Lower lobe of right lung (tissue), 2 donors: ENCODE measurements around the gene ZNF500. TPM values are rescaled to one million over a fixed set of nuclear protein-coding genes. Genes with fewer than 3 reads are reported as not detected.

Experiments used
- ATAC-seq, 2 donors: fragments of 200-7000 bp; cut with Tn5 transposase; one replicate each; pipeline ENCODE4 v1.9.1; 2020 to 2022; ENCODE audit warnings: mild to moderate bottlenecking in 2 of 2, moderate library complexity in 2 of 2
- DNase-seq: peaks from one replicate; pipeline ENCODE4 v3.0.0-alpha.2; 2020
- H3K27ac ChIP-seq: fragments of 200-600 bp; one replicate; pipeline ENCODE4 v1.8.0; 2022
- H3K27me3 ChIP-seq: fragments of 200-600 bp; one replicate; pipeline ENCODE4 v1.8.0; 2022; ENCODE audit warnings: low read depth
- H3K36me3 ChIP-seq: fragments of 200-600 bp; one replicate; pipeline ENCODE4 v1.8.0; 2022; ENCODE audit warnings: mild to moderate bottlenecking
- H3K4me1 ChIP-seq: fragments of 200-600 bp; one replicate; pipeline ENCODE4 v1.8.0; 2022
- H3K4me3 ChIP-seq: fragments of 200-600 bp; one replicate; pipeline ENCODE4 v1.8.0; 2022; ENCODE audit warnings: mild to moderate bottlenecking
- H3K9me3 ChIP-seq: fragments of 200-600 bp; one replicate; pipeline ENCODE4 v1.8.0; 2022
- intact Hi-C: fragments of 100-400 bp; cut with DNase I; formaldehyde crosslinking; loops from one replicate; pipeline ENCODE4 v1.11.0; 2022
- long read RNA-seq: library from polyadenylated mRNA; unstranded; transcript quantifications from one replicate; pipeline ENCODE4 v2.0.0, GENCODE V29; 2021
- total RNA-seq: library from RNA; stranded (reverse); fragmentation: NEBNext Ultra II Directional; extraction: Animal tissue kit (Norgen Biotek cat#: 25700); gene quantifications from one replicate; pipeline ENCODE4 v1.2.1, GENCODE V29; 2021
- TF ChIP-seq, protein P1 (sequence below): fragments of 200-600 bp; IDR thresholded peaks from one replicate; pipeline ENCODE4 v1.8.0; 2022; ENCODE audit warnings: antibody characterized with exemption, mild to moderate bottlenecking
- donor health status: DM: no; HTN: yes; CAD: no; lungs with severe emphysema.

Gene ZNF500
- 13.4 TPM for total RNA-seq
- long read RNA-seq, full-length matches to known transcripts: 10 of 13 reads
- long read RNA-seq, partial matches to known transcripts: 1 of 13 reads
- long read RNA-seq, other reads (novel, unspliced or antisense): 2 of 13 reads

DNA sequence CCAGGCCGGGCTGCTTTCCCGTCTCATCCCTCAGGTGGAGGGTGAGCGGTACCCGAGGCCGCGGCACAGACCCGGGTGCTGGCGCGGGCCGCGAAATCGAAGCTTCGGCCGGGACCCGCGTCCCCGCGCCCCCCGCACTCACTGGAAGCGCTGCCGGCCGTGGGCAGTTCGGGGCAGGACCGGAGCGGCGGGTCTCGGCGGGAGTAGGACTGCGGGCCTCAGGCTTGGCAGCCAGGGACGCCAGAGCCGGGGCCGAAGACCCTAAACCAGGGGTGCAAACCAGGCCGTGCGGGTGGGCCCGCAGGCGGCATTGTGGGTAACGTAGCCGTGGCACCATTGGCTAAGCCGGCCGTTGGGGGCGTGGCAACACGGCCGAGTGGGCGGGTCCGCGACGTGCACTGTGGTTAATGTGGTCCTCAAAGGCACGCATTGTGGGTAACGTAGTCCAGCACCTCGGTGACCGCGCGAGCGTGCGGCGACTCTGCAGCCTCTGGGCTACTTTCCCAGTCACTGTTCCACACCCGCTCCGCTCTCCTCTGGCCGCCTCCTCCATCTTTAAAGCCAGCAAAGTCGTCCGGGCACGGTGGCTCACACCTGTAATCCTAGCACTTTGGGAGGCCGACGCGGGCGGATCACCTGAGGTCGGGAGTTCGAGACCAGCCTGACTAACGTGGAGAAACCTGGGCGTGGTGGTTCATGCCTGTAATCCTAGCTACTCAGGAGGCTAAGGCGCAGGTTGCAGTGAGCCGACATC, at the start of gene ZNF500:
TSS of gene ZNF500 (minus strand) at position 288 of the 754 bp plus-strand sequence. CDS start 1,184 bp downstream, outside the sequence.
- TF ChIP-seq, protein P1, sequence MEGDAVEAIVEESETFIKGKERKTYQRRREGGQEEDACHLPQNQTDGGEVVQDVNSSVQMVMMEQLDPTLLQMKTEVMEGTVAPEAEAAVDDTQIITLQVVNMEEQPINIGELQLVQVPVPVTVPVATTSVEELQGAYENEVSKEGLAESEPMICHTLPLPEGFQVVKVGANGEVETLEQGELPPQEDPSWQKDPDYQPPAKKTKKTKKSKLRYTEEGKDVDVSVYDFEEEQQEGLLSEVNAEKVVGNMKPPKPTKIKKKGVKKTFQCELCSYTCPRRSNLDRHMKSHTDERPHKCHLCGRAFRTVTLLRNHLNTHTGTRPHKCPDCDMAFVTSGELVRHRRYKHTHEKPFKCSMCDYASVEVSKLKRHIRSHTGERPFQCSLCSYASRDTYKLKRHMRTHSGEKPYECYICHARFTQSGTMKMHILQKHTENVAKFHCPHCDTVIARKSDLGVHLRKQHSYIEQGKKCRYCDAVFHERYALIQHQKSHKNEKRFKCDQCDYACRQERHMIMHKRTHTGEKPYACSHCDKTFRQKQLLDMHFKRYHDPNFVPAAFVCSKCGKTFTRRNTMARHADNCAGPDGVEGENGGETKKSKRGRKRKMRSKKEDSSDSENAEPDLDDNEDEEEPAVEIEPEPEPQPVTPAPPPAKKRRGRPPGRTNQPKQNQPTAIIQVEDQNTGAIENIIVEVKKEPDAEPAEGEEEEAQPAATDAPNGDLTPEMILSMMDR: no peak
- H3K27me3 ChIP-seq: no peaks in the 10 kb centered on the region
- peak; percentile 99 for DNase-seq
- H3K4me1 ChIP-seq: peaks cover 34% of the 10 kb centered on the region
- no peaks in the 10 kb centered on the region for H3K9me3 ChIP-seq
- peak within 1 kb of the TSS; percentile 96 for H3K4me3 ChIP-seq
- peak; percentile 96 for ATAC-seq
- intact Hi-C loops: no loop called here
- H3K36me3 ChIP-seq: peaks cover 32% of the 10 kb centered on the region
- H3K27ac ChIP-seq: peak within 1 kb of the TSS; percentile 92

DNA sequence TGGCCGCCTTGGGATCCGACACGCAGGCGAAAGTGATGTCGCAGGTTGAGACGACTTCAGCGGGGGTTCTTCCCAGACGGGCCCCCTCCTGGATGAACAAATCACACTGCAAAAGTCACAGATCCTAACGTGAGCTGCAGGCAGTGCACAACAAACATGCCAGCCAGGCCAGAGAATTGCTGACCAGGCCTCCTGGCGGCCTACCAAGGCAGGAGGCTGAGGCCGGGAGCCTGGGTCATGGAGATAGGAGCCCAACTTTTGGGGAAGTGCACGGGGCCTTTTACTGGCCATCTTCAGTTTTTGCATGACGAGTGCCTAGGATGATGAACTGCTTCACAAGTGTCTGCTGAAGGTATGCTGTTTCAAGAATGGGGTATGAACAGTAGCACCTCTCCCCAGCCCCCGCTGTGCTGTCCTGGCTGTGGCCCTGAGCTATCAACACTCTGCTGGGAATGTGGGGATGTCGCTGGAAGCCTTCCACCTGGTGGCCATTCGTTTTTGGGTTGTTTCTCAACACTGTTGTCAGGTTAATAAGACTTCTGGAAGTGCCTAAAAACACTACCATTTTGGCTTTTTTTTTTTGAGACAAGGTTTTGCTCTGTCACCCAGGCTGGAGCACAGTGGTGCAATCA, 47.7 kb upstream of the ZNF500 start:
- intact Hi-C loops: no loop called here
- H3K27ac ChIP-seq: no peak overlapping the region
- DNase-seq: no peak

DNA sequence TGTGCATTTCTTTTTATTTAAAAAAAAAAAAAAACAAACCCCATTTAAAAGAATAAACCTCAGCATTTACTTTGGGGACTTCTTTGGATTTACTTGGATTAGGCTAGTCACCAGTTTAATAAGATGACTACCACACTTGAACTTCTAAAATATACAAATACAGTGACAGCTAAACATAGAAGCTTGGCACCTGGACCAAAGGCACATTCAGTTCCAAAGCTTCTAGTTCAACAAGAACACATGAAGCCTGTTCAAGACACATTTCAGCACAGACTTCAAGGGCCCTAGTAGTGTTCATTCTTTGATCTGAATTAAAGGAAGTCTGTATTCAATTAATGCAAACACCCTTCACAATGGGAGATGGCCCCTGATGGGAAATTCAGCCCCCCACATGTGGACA, 47.1 kb upstream of the ZNF500 start:
- no peaks in the 10 kb centered on the region for H3K9me3 ChIP-seq
- H3K4me3 ChIP-seq: no peak overlapping the region
- no peaks in the 10 kb centered on the region for H3K4me1 ChIP-seq
- no peaks in the 10 kb centered on the region for H3K27me3 ChIP-seq
- no peak for DNase-seq
- H3K36me3 ChIP-seq: peaks cover 100% of the 10 kb centered on the region
- H3K27ac ChIP-seq: no peak overlapping the region
- intact Hi-C loops: no loop called here
- TF ChIP-seq, protein P1: no peak
- no peak for ATAC-seq

More for the DNA sequence above, 47.7 kb upstream of the ZNF500 start:
- H3K9me3 ChIP-seq: no peaks in the 10 kb centered on the region
- TF ChIP-seq, protein P1: no peak
- no peaks in the 10 kb centered on the region for H3K4me1 ChIP-seq
- peaks cover 100% of the 10 kb centered on the region for H3K36me3 ChIP-seq
- H3K27me3 ChIP-seq: no peaks in the 10 kb centered on the region
- H3K4me3 ChIP-seq: no peak overlapping the region
- no peak for ATAC-seq

DNA sequence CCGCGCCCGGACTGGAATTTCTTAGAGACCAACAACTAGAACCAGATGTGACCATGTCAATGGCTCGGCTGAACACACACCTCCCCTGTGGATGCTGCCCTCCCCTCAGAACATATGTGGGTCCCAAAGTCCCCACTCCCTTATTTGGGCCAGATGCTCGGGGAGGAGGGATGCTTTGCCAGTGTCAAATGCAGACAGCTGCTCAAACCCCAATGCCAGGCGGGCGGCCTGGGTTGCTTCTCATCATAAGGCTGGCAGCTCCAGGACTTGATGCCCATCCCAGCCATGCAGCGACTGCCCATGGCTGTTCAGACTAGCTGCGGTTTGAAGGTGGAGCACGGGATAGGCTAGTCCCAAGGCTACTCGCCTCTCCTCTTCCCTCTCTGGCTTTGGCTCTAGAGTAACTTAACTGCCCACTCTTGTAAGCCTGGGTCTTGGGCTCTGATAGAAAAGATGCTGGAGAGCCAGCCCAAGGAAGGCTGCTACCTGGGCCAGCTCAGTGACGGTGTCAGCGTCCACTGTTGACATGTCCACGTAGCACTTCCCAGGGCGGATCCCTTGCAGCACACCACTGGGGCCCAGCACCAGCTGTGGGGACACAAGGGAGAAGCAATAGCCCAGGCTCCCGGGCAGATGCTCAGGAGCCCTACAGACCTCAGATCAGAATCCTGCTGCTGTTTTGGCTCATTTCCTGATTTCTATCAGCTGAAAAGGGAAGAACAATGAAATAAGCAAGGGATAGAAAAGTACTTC, 46.5 kb upstream of the ZNF500 start:
- TF ChIP-seq, protein P1: no peak
- Histone ChIP-seq H3K27ac (no peak overlapping the region), H3K27me3 (no peaks in the 10 kb centered on the region), H3K36me3 (peaks cover 100% of the 10 kb centered on the region), H3K4me3 (no peak overlapping the region), H3K9me3 (no peaks in the 10 kb centered on the region), H3K4me1 (no peaks in the 10 kb centered on the region)
- DNase-seq: no peak
- intact Hi-C loops: no loop called here
- no peak for ATAC-seq

DNA sequence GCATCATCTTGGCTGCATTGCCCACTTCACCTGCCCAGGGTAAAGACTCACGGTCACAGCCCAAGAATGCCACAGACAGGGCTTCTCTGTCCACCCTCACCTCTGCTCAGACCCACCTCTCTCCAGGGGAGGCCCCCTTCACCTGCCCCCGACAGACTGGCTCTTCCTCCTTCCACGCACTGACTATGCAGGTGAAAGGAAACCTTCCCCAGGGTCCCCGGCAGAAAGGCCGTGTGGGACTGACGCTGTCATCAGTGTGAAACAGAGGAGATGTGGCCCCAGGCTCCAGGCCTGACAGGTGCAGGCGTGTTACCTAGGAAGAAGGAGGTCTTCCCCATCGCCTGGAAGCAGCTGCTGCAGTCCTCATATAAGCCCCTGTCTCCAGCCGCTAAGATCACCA, 44.8 kb upstream of the ZNF500 start:
- no peaks in the 10 kb centered on the region for H3K4me1 ChIP-seq
- TF ChIP-seq, protein P1: no peak
- no peaks in the 10 kb centered on the region for H3K9me3 ChIP-seq
- intact Hi-C loops: no loop called here
- DNase-seq (no peak), ATAC-seq (peak in 1 of 2 donors; percentile 15)
- no peaks in the 10 kb centered on the region for H3K27me3 ChIP-seq
- H3K4me3 ChIP-seq: no peak overlapping the region
- H3K27ac ChIP-seq: no peak overlapping the region
- H3K36me3 ChIP-seq: peaks cover 99% of the 10 kb centered on the region
